ENCODE results near the gene WNT9A. TPM values are rescaled to one million over a fixed set of nuclear protein-coding genes. Genes with fewer than 3 reads are reported as not detected.

The WNT9A gene
- total and polyA plus RNA-seq, 12 donors, result 0.18 to 2.9 (median 1.0) TPM

GRCh38 chr1:227897704-227898438 lies 49.9 kb downstream of the WNT9A start:
- no peaks in the 10 kb centered on the region for H3K4me1 ChIP-seq (replicated peaks in 1 of 2)
- peak in 5 of 7 donors; percentile 1 to 21 (median 10) for DNase-seq
- 85 to 90% (median 87%) methylated on average over 5 to 6 of the region's 6 CpGs for WGBS, 4 donors

GRCh38 chr1:227896710-227897655 lies 50.7 kb downstream of the WNT9A start:
- WGBS, 4 donors, result 86 to 98% (median 92%) methylated on average over 4 to 9 of the region's 9 CpGs
- no peaks in the 10 kb centered on the region for H3K27me3 ChIP-seq

More at GRCh38 chr1:227897704-227898438, 49.9 kb downstream of the WNT9A start:
- intact Hi-C loops (cut with DNase I), result no loop called here
- H3K27me3 ChIP-seq, result no peaks in the 10 kb centered on the region
- TF ChIP-seq POLR2A (IDR thresholded peaks at IDR 0.05) (no peak), CTCF (IDR thresholded peaks at IDR 0.05) (no peak)
- no peak overlapping the region for H3K27ac ChIP-seq
- no peaks in the 10 kb centered on the region for H3K9me3 ChIP-seq (replicated peaks in 1 of 3)
- H3K4me3 ChIP-seq, result no peak overlapping the region
- no peaks in the 10 kb centered on the region for H3K36me3 ChIP-seq (replicated peaks in 1 of 2)

GRCh38 chr1:227895828-227896685 lies 51.7 kb downstream of the WNT9A start:
- Histone ChIP-seq H3K36me3 (replicated peaks in 1 of 2) (no peaks in the 10 kb centered on the region), H3K27me3 (no peaks in the 10 kb centered on the region), H3K4me1 (replicated peaks in 1 of 2) (no peaks in the 10 kb centered on the region), H3K4me3 (no peak overlapping the region), H3K9me3 (replicated peaks in 1 of 3) (no peaks in the 10 kb centered on the region), H3K27ac (no peak overlapping the region)
- intact Hi-C loops (cut with DNase I), result no loop called here
- DNase-seq, result peak in 6 of 7 donors; percentile 0 to 37 (median 12)
- 82 to 96% (median 86%) methylated on average over 6 to 24 of the region's 24 CpGs for WGBS, 4 donors
- no peak for TF ChIP-seq CTCF (IDR thresholded peaks at IDR 0.05)
- TF ChIP-seq POLR2A (IDR thresholded peaks at IDR 0.05), result no peak

More at GRCh38 chr1:227896710-227897655, 50.7 kb downstream of the WNT9A start:
- TF ChIP-seq POLR2A (IDR thresholded peaks at IDR 0.05) (no peak), CTCF (IDR thresholded peaks at IDR 0.05) (no peak)
- DNase-seq, result peak in 6 of 7 donors; percentile 4 to 25 (median 10)
- H3K9me3 ChIP-seq (replicated peaks in 1 of 3), result no peaks in the 10 kb centered on the region
- no peaks in the 10 kb centered on the region for H3K4me1 ChIP-seq (replicated peaks in 1 of 2)
- intact Hi-C loops (cut with DNase I), result no loop called here
- H3K4me3 ChIP-seq, result no peak overlapping the region
- H3K36me3 ChIP-seq (replicated peaks in 1 of 2), result no peaks in the 10 kb centered on the region
- H3K27ac ChIP-seq, result no peak overlapping the region
